HG03060 (cell line): ENCODE data around the gene TOMM22.
"Not testable (repeated sequence)": the region's sequence is repeated elsewhere in the genome, so short reads cannot be mapped to it uniquely, and the experiment has no call there.

Experiments
- ATAC-seq: cut with Tn5 transposase; IDR thresholded peaks from one replicate; pipeline ENCODE4 v1.9.1; 2021; ENCODE audit warnings: low read depth, moderate number of reproducible peaks; ENCODE audit not compliant: unreplicated experiment

Gene TOMM22

GRCh38 chr22:38681582-38682335 is at the start of gene TOMM22:
Gene TOMM22 (plus strand): TSS chr22:38681957. CDS start chr22:38681979, 22 bp downstream.
- peak; percentile 69 for ATAC-seq

- ATAC-seq, result no peak
Observed at GRCh38 chr22:38632528-38632927, 49.2 kb upstream of the TOMM22 start.

GRCh38 chr22:38638216-38638615 is 43.5 kb upstream of the TOMM22 start:
- ATAC-seq, result no peak

GRCh38 chr22:38638728-38639127 is 43.0 kb upstream of the TOMM22 start:
- ATAC-seq, result no peak

- no peak for ATAC-seq
Observed at GRCh38 chr22:38641476-38642040, 40.2 kb upstream of the TOMM22 start.

GRCh38 chr22:38644245-38644644 is 37.5 kb upstream of the TOMM22 start:
- not testable (repeated sequence) for ATAC-seq

GRCh38 chr22:38645430-38645829 is 36.3 kb upstream of the TOMM22 start:
- no peak for ATAC-seq

- no peak for ATAC-seq
Observed at GRCh38 chr22:38649841-38650522, 31.8 kb upstream of the TOMM22 start.

- ATAC-seq, result no peak
Observed at GRCh38 chr22:38652859-38653258, 28.9 kb upstream of the TOMM22 start.

- no peak for ATAC-seq
Observed at GRCh38 chr22:38653741-38654140, 28.0 kb upstream of the TOMM22 start.

- no peak for ATAC-seq
Observed at GRCh38 chr22:38655519-38656255, 26.1 kb upstream of the TOMM22 start.

GRCh38 chr22:38656256-38657044 is 25.3 kb upstream of the TOMM22 start, which contains the start of the genes CBY1 and FAM227A:
Gene CBY1 (plus strand): TSS chr22:38656638. CDS start chr22:38668055, 11,417 bp downstream.
Gene FAM227A (minus strand): TSS chr22:38656392. CDS start chr22:38650168, 6,224 bp downstream.
- peak; percentile 51 for ATAC-seq

GRCh38 chr22:38657045-38657909 is 24.5 kb upstream of the TOMM22 start:
- ATAC-seq, result no peak

- ATAC-seq, result no peak
Observed at GRCh38 chr22:38674888-38675287, 6.9 kb upstream of the TOMM22 start.

- no peak for ATAC-seq
Observed at GRCh38 chr22:38675833-38676232, 5.9 kb upstream of the TOMM22 start.

GRCh38 chr22:38684895-38685294 is 3.1 kb downstream of the TOMM22 start:
- no peak for ATAC-seq

- no peak for ATAC-seq
Observed at GRCh38 chr22:38685761-38686160, 4.0 kb downstream of the TOMM22 start.

- no peak for ATAC-seq
Observed at GRCh38 chr22:38689651-38690050, 7.9 kb downstream of the TOMM22 start.

GRCh38 chr22:38694049-38694448 is 12.3 kb downstream of the TOMM22 start:
- ATAC-seq, result no peak
